ENCODE data around the gene SPRYD4.

Gene SPRYD4

DNA sequence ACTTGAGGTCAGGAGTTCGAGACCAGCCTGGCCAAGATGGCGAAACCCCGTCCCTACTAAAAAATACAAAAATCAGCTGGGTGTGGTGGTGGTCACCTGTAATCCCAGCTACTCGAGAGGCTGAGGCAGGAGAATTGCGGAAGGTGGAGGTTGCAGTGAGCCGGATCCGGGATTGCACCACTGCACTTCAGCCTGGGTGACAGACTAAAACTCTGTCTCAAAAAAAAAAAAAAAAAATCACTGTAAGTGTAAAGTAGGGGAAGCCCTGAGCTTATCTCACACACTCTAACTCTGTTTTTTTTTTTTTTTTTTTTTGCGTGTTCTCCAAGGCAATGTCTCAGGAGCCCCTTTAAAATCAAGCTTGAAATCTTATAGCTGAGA, 52.8 kb downstream of the SPRYD4 start:
- DNase-seq (ENCODE audit: low spot score): no peak

DNA sequence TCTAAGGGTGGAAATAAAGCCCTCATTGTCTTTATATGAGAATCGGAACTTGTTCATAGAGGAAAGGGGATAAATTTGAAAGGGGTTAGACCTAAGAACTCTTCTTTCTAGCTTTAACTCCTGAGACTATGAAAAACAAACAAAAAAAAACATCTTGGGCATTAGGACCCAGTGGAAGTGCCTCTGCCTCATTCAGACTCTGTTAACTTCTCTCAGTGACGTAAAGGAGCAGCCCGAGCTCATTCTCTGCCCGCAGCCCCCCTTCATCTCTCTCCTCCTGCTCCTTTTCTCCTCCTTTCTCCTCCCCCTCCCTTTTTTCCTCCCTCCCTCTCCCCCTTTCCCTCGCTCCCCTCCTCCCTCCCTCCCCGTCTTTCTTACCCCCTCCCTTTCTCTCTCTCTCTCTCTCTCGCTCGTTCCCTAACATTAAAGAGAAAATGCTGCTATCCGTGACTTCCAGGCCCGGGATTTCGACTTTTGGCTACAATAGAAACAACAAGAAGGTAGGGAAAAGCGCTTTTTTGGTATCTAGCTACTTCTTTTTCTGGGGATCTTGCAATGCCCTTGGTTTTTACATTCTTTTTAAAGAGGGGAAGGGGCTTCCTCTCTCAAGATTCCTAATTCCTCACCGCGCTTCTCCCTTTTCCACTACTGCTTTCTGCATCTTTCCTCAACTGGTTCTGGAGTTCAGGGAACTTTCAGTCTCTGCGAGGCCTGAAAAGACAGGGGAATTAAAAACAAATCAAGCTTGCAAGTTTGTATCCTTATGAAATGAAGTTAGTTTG, 53.4 kb downstream of the SPRYD4 start, which contains the start of gene RBMS2:
RBMS2 (plus strand) TSS at position 231 of the 782 bp plus-strand sequence; CDS start at position 435, 204 bp downstream.
- DNase-seq (ENCODE audit: low spot score): peak; percentile 91

- DNase-seq (ENCODE audit: low spot score): peak; percentile 48
Observed at GRCh38 chr12:56522411-56523193, 54.2 kb downstream of the SPRYD4 start.

DNA sequence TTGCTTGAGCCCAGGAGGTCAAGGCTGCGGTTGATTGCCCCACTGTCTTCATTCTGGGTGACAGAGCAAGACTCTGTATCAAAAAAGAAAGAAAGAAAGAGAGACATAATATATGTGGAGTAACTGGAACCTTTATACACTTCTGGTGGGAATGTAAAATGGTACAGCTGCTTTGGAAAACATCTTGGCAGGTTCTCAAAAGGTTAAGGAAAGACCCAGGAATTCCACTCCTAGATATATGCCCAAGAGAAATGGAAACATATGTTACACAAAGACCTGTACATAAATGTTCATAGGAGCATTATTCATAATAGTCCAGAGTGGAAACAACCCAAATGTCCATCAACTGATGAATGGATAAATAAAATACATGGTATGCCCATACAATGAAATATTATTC, 60.5 kb downstream of the SPRYD4 start:
- no peak for DNase-seq (ENCODE audit: low spot score)

Data from kidney tubule cell (primary cell).